Mesenchymal stem cell (in vitro differentiated cells and primary cell): ENCODE results near the gene FGF22.
"Not testable (repeated sequence)": the region's sequence is repeated elsewhere in the genome, so short reads cannot be mapped to it uniquely, and the experiment has no call there.

ENCODE experiments used
- DNase-seq: peaks from one replicate; pipeline ENCODE4 v3.0.0-alpha.2; 2013
- H2AFZ ChIP-seq: one replicate; pipeline ENCODE4 v1.6.1; 2013; ENCODE audit warnings: low read depth, mild to moderate bottlenecking, control low read depth, inconsistent platforms, low read length, moderate library complexity
- H2AK5ac ChIP-seq: 2 replicates; pipeline ENCODE4 v1.6.1; 2013; ENCODE audit warnings: low read length, moderate library complexity, mild to moderate bottlenecking, inconsistent platforms; ENCODE audit not compliant: severe bottlenecking
- H2BK120ac ChIP-seq: one replicate; pipeline ENCODE4 v1.6.1; 2013; ENCODE audit warnings: low read depth, mild to moderate bottlenecking, inconsistent platforms, low read length, moderate library complexity
- H2BK12ac ChIP-seq, 2 experiments: one replicate each; pipeline ENCODE4 v1.6.1; 2013; ENCODE audit warnings: inconsistent platforms in 2 of 2, low read length in 2 of 2, mild to moderate bottlenecking in 2 of 2, moderate library complexity in 2 of 2, control low read depth in 1 of 2
- H2BK15ac ChIP-seq: one replicate; pipeline ENCODE4 v1.6.1; 2013; ENCODE audit warnings: mild to moderate bottlenecking, low read depth, inconsistent platforms; ENCODE audit not compliant: poor library complexity, severe bottlenecking
- H2BK5ac ChIP-seq: 2 replicates; pipeline ENCODE4 v1.6.1; 2013; ENCODE audit warnings: low read depth, mild to moderate bottlenecking, low read length, control low read depth, inconsistent platforms; ENCODE audit not compliant: poor library complexity, severe bottlenecking
- H3K14ac ChIP-seq, 2 experiments: one replicate each; pipeline ENCODE4 v1.6.1; 2013; ENCODE audit warnings: inconsistent platforms in 2 of 2, low read length in 2 of 2, control low read depth in 1 of 2, mild to moderate bottlenecking in 1 of 2, moderate library complexity in 1 of 2
- H3K18ac ChIP-seq, 2 experiments: one replicate each; pipeline ENCODE4 v1.6.1; 2013; ENCODE audit warnings: inconsistent platforms in 2 of 2, low read length in 2 of 2, control low read depth in 1 of 2, low read depth in 1 of 2, mild to moderate bottlenecking in 1 of 2
- H3K23ac ChIP-seq, 2 experiments: one replicate each; pipeline ENCODE4 v1.6.1; 2013; ENCODE audit warnings: inconsistent platforms in 2 of 2, low read length in 2 of 2, mild to moderate bottlenecking in 2 of 2, moderate library complexity in 2 of 2, control low read depth in 1 of 2
- H3K27ac ChIP-seq: 2 replicates; pipeline ENCODE4 v1.5.1; 2013; ENCODE audit warnings: mild to moderate bottlenecking, moderate library complexity, low read length, control low read depth, inconsistent platforms; ENCODE audit not compliant: poor library complexity, severe bottlenecking
- H3K27me3 ChIP-seq, 2 experiments: 2 replicates each; pipeline versions ENCODE4 v1.6.1 to v1.7.0; 2013; ENCODE audit warnings: low read length in 2 of 2, mild to moderate bottlenecking in 2 of 2, moderate library complexity in 2 of 2, control low read depth in 1 of 2, inconsistent platforms in 1 of 2; ENCODE audit not compliant: control insufficient read depth in 1 of 2, insufficient read depth in 1 of 2
- H3K36me3 ChIP-seq, 2 experiments: 2 replicates each; pipeline versions ENCODE4 v1.6.1 to v1.7.0; 2013; ENCODE audit warnings: low read length in 2 of 2, control low read depth in 1 of 2, inconsistent platforms in 1 of 2, low read depth in 1 of 2, mild to moderate bottlenecking in 1 of 2; ENCODE audit not compliant: insufficient read depth in 2 of 2, control insufficient read depth in 1 of 2
- H3K4ac ChIP-seq, 2 experiments: one replicate each; pipeline ENCODE4 v1.6.1; 2013; ENCODE audit warnings: inconsistent platforms in 2 of 2, low read length in 2 of 2, mild to moderate bottlenecking in 2 of 2, moderate library complexity in 2 of 2, control low read depth in 1 of 2, low read depth in 1 of 2
- H3K4me1 ChIP-seq: 2 replicates; pipeline ENCODE4 v1.6.1; 2013; ENCODE audit warnings: low read depth, low read length, control low read depth; ENCODE audit not compliant: control insufficient read depth, insufficient read depth
- H3K4me2 ChIP-seq: 2 replicates; pipeline ENCODE4 v1.6.1; 2013; ENCODE audit warnings: low read length, mild to moderate bottlenecking, inconsistent platforms; ENCODE audit not compliant: poor library complexity, severe bottlenecking
- H3K4me3 ChIP-seq, 2 experiments: 2 replicates each; pipeline versions ENCODE4 v1.5.1 to v1.7.0; 2013; ENCODE audit warnings: low read length in 2 of 2, mild to moderate bottlenecking in 2 of 2, control low read depth in 1 of 2, low read depth in 1 of 2; ENCODE audit not compliant: insufficient read depth in 1 of 2
- H3K79me1 ChIP-seq: replicated peaks from 2 replicates; pipeline ENCODE4 v1.6.1; 2013; ENCODE audit warnings: mild to moderate bottlenecking, control low read depth, low read length, inconsistent platforms; ENCODE audit not compliant: poor library complexity, severe bottlenecking
- H3K9ac ChIP-seq: 2 replicates; pipeline ENCODE4 v1.7.0; 2013; ENCODE audit warnings: mild to moderate bottlenecking, low read length, moderate library complexity
- H3K9me3 ChIP-seq: 2 replicates; pipeline ENCODE4 v1.7.0; 2013; ENCODE audit warnings: mild to moderate bottlenecking, low read length; ENCODE audit not compliant: control insufficient read depth
- H4K8ac ChIP-seq: one replicate; pipeline ENCODE4 v1.6.1; 2013; ENCODE audit warnings: inconsistent platforms, mild to moderate bottlenecking, low read length, moderate library complexity
- H4K91ac ChIP-seq: one replicate; pipeline ENCODE4 v1.6.1; 2013; ENCODE audit warnings: mild to moderate bottlenecking, low read length, inconsistent platforms
- WGBS: methylation state at CpG from one replicate; pipeline ENCODE4 v1.1.7; 2013; ENCODE audit warnings: mixed read lengths; 5-methylcytosine and 5-hydroxymethylcytosine counted together

Gene FGF22

DNA sequence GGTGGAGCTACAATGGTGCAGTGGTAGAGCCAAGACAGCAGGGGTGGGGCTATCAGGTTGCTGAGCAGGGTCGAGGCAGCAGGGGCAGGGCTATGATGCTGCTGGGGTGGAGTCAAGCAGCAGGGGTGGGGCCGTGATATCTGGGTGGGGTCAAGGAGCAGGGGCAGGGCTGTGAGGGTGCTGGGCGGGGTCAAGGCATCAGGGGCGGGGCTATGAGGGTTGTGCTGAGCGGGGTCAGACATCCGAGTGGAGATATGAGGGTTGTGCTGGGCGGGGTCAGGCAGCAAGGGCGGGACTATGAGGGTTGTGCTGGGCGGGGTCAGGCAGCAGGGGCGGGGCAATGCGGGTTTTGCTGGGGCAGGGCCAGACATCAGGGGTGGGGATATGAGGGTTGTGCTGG lies 35.3 kb upstream of the FGF22 start:
- Histone ChIP-seq H2BK5ac (no peak overlapping the region), H2BK120ac (no peak overlapping the region), H3K27me3 (peaks cover 0 to 5% of the 10 kb centered on the region in 2 experiments), H3K36me3 (peaks cover 0 to 7% of the 10 kb centered on the region in 2 experiments), H2AK5ac (no peak overlapping the region), H3K4me1 (peaks cover 11% of the 10 kb centered on the region), H3K9ac (no peak overlapping the region), H3K14ac (no peak overlapping the region), H4K91ac (no peak overlapping the region), H3K9me3 (no peaks in the 10 kb centered on the region), H3K18ac (no peak overlapping the region), H3K4me3 (no peak overlapping the region), H3K4me2 (no peak overlapping the region), H3K79me1 (no peaks in the 10 kb centered on the region), H2BK15ac (no peak overlapping the region), H2AFZ (no peak overlapping the region), H3K23ac (no peak overlapping the region), H3K4ac (no peak overlapping the region), H4K8ac (no peak overlapping the region), H2BK12ac (no peak overlapping the region), H3K27ac (no peak overlapping the region)
- WGBS: 86% methylated on average over 11 of the region's 11 CpGs
- no peak for DNase-seq

DNA sequence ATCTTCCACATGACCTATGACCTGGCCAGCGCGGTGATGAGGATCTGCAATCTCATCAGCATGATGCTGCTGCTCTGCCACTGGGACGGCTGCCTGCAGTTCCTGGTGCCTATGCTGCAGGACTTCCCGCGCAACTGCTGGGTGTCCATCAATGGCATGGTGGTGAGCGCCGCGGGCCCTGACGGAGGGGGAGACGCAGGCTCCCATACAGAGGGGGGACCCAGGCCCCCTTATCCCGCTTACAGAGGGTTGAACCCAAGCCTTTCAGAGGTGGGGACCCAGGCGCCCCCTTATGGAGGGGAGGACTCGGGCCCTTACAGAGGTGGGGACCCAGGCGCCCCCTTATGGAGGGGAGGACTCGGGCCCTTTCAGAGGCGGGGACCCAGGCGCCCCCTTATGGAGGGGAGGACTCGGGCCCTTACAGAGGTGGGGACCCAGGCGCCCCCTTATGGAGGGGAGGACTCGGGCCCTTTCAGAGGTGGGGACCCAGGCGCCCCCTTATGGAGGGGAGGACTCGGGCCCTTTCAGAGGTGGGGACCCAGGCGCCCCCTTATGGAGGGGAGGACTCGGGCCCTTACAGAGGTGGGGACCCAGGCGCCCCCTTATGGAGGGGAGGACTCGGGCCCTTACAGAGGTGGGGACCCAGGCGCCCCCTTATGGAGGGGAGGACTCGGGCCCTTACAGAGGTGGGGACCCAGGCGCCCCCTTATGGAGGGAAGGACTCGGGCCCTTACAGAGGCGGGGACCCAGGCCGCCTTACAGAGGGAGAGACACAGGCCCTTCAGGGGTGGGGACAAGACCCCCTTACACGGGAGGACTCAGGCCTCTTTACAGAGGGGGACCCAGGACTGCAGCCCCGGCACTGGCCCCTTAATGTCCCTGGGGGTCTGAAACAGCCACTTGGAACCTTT lies 34.4 kb upstream of the FGF22 start:
- H3K27me3 ChIP-seq, H4K91ac ChIP-seq, H2AK5ac ChIP-seq, DNase-seq, H3K4me2 ChIP-seq, H3K14ac ChIP-seq, H2BK15ac ChIP-seq, H3K9me3 ChIP-seq, H2BK12ac ChIP-seq, H3K4me3 ChIP-seq, H2BK120ac ChIP-seq, H2AFZ ChIP-seq, H3K79me1 ChIP-seq, H3K27ac ChIP-seq, H3K4ac ChIP-seq, H2BK5ac ChIP-seq, H4K8ac ChIP-seq, H3K23ac ChIP-seq, H3K18ac ChIP-seq, H3K36me3 ChIP-seq, H3K9ac ChIP-seq: not testable (repeated sequence)
- peaks cover 21% of the 10 kb centered on the region for H3K4me1 ChIP-seq
- 78% methylated on average over 20 of the region's 34 CpGs for WGBS

DNA sequence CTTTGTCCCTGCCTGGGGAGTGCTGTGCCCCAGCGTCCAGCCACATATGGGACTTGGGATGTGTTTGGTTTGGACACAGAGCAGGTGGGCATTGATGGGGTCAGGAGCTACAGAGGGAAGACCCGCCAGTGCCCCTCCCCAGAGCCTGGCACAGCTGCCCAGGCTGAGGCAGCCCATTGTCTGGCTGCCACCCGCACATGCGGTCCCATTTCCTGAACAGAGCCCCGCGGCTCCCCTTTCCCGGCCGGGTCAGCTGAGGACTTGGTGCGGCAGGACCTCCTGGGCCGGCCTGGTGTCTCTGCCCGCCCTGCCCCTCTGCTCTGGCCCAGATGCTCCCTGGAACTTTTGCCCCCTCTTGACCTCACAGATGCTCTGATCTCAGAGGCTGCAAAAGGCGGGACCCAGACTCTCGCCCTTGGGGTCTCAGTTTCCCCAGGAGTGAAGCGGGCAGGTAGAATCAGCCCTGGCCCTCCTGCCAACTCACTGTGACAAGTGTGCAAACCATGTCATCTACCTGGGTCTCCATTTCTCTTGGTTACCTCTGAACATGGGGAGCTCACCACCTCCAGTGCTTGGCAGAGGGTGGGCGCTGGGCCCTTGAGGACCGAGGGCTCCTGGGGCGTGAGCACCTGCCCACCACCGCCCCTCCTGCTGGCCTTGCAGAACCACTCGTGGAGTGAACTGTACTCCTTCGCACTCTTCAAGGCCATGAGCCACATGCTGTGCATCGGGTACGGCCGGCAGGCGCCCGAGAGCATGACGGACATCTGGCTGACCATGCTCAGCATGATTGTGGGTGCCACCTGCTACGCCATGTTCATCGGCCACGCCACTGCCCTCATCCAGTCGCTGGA lies 32.2 kb upstream of the FGF22 start:
- Histone ChIP-seq H2AK5ac (peak overlapping the region; percentile 73), H3K4me2 (no peak overlapping the region), H3K23ac (no peak overlapping the region), H2BK12ac (no peak overlapping the region), H4K91ac (no peak overlapping the region), H3K36me3 (peaks cover 0 to 3% of the 10 kb centered on the region in 2 experiments), H3K18ac (no peak overlapping the region), H3K4me1 (peaks cover 35% of the 10 kb centered on the region), H3K4me3 (no peak overlapping the region), H3K27ac (no peak overlapping the region), H2AFZ (no peak overlapping the region), H2BK5ac (no peak overlapping the region), H2BK120ac (no peak overlapping the region), H4K8ac (no peak overlapping the region), H3K4ac (no peak overlapping the region), H2BK15ac (no peak overlapping the region), H3K9me3 (no peaks in the 10 kb centered on the region), H3K79me1 (no peaks in the 10 kb centered on the region), H3K14ac (no peak overlapping the region), H3K9ac (no peak overlapping the region), H3K27me3 (no peaks in the 10 kb centered on the region)
- no peak for DNase-seq
- WGBS: 93% methylated on average over 30 of the region's 30 CpGs
